Lung (tissue), 12 donors: ENCODE data around the gene ANKRD66. TPM values are rescaled to one million over a fixed set of nuclear protein-coding genes. Genes with fewer than 3 reads are reported as not detected.

Experiments used
- ATAC-seq: fragments of 200-7000 bp; cut with Tn5 transposase; one replicate; pipeline ENCODE4 v1.9.1; 2020; ENCODE audit warnings: moderate number of reproducible peaks; ENCODE audit not compliant: insufficient read depth, low FRiP score
- DNase-seq, 3 donors: peaks; one replicate each; pipeline ENCODE4 v3.0.0-alpha.2; 2013 to 2017
- H3K27ac ChIP-seq, 2 donors: one replicate each; pipeline ENCODE4 v1.5.1; 2013; ENCODE audit warnings: mild to moderate bottlenecking in 2 of 2, moderate library complexity in 2 of 2, control low read depth in 1 of 2, inconsistent platforms in 1 of 2, low read depth in 1 of 2, low read length in 1 of 2
- H3K27me3 ChIP-seq, 3 donors: one replicate each; pipeline ENCODE4 v1.5.1; 2013; ENCODE audit warnings: low read length in 2 of 3; ENCODE audit not compliant: control insufficient read depth in 3 of 3, insufficient read depth in 3 of 3
- H3K36me3 ChIP-seq, 4 donors: one replicate each; pipeline ENCODE4 v1.5.1; 2013; ENCODE audit warnings: low read length in 4 of 4, mild to moderate bottlenecking in 1 of 4, moderate library complexity in 1 of 4; ENCODE audit not compliant: control insufficient read depth in 4 of 4, insufficient read depth in 4 of 4
- H3K4me1 ChIP-seq, 5 donors: one replicate each; pipeline ENCODE4 v1.5.1; 2013; ENCODE audit warnings: low read length in 5 of 5, mild to moderate bottlenecking in 2 of 5, moderate library complexity in 1 of 5; ENCODE audit not compliant: control insufficient read depth in 5 of 5, insufficient read depth in 5 of 5
- H3K4me3 ChIP-seq: one replicate; pipeline ENCODE4 v1.5.1; 2013; ENCODE audit warnings: mild to moderate bottlenecking, control low read depth, moderate library complexity
- H3K9ac ChIP-seq, 2 donors: one replicate each; pipeline ENCODE4 v1.5.1; 2013; ENCODE audit warnings: low read length in 2 of 2, control low read depth in 1 of 2; ENCODE audit not compliant: insufficient read depth in 1 of 2
- H3K9me3 ChIP-seq, 4 donors: one replicate each; pipeline ENCODE4 v1.5.1; 2013; ENCODE audit warnings: low read length in 3 of 4, mild to moderate bottlenecking in 1 of 4, moderate library complexity in 1 of 4; ENCODE audit not compliant: control insufficient read depth in 4 of 4, insufficient read depth in 3 of 4
- WGBS, 2 donors: extraction: QIAGEN DNeasy Blood & Tissue Kit; methylation state at CpG; one replicate each; pipeline ENCODE4 v1.1.7; 2013; 5-methylcytosine and 5-hydroxymethylcytosine counted together
- polyA plus RNA-seq, 2 donors: library from polyadenylated mRNA; stranded (reverse); fragments of 200-250 nt; gene quantifications; one replicate each; pipeline ENCODE4 v1.2.1, GENCODE V29; 2013
- total RNA-seq, 2 donors: library from RNA; depleted of rRNA in 1 of 2; stranded (reverse); fragments of >200 nt in 1 of 2; gene quantifications; one replicate each; pipeline ENCODE4 v1.2.1, GENCODE V29; 2014 to 2021
- TF ChIP-seq, protein P1 (sequence below): IDR thresholded peaks from 2 replicates; pipeline ENCODE4 v1.5.1; 2012; ENCODE audit warnings: mild to moderate bottlenecking; ENCODE audit errors: control extremely low read depth, extremely low read depth
- donor health status: control.
- donor health status: control.
- donor health status: Bipolar disorder and iron deficiency.
- donor health status: healthy.
- donor health status: DM: yes; HTN: yes; CAD: no.

ANKRD66 gene
- total and polyA plus RNA-seq, 4 donors = 5.1 to 12.4 (median 8.4) TPM

DNA sequence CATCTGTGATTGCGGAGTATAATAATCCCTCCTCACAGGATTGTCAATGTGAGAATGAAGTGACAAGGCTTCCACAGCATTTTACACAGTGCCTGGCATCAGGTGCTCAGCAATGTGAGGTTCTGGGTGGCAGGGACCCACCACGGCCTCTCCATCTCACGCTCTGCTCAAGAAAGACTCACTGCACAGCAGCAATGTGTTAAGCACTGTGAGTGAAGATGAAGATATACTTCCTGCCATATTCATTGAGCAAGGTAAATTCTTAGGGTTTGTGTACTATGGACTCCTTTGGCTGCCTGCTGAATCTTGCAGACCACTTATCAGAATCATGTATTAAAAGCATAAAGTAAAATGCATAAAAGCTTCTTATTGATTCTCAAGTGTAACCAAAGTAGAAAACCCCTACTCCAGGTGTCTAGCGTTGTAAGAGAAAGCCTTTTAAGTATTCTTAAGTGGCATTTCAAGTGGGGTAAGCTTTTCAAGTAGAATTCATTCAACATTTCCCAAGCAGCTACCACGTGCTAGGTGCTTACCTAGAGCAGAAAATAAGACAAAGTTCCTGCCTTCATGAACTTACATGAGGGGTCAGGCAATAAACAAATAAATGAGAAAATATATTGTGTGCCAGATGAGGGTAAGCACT, 29.5 kb downstream of the ANKRD66 start:
- H3K9ac ChIP-seq = no peak overlapping the region
- DNase-seq (peak in 2 of 3 donors; percentile 64 to 82), ATAC-seq (peak; percentile 25)
- WGBS, 2 donors = 71 to 87% methylated on average over 5 of the region's 5 CpGs
- peaks cover 0 to 10% (median 0%) of the 10 kb centered on the region in 3 donors for H3K27me3 ChIP-seq
- H3K36me3 ChIP-seq = no peaks in the 10 kb centered on the region
- TF ChIP-seq, protein P1, sequence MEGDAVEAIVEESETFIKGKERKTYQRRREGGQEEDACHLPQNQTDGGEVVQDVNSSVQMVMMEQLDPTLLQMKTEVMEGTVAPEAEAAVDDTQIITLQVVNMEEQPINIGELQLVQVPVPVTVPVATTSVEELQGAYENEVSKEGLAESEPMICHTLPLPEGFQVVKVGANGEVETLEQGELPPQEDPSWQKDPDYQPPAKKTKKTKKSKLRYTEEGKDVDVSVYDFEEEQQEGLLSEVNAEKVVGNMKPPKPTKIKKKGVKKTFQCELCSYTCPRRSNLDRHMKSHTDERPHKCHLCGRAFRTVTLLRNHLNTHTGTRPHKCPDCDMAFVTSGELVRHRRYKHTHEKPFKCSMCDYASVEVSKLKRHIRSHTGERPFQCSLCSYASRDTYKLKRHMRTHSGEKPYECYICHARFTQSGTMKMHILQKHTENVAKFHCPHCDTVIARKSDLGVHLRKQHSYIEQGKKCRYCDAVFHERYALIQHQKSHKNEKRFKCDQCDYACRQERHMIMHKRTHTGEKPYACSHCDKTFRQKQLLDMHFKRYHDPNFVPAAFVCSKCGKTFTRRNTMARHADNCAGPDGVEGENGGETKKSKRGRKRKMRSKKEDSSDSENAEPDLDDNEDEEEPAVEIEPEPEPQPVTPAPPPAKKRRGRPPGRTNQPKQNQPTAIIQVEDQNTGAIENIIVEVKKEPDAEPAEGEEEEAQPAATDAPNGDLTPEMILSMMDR = no peak
- H3K27ac ChIP-seq = no peak overlapping the region
- H3K9me3 ChIP-seq = no peaks in the 10 kb centered on the region
- H3K4me3 ChIP-seq = no peak overlapping the region
- H3K4me1 ChIP-seq = peaks cover 0 to 3% (median 0%) of the 10 kb centered on the region in 5 donors

DNA sequence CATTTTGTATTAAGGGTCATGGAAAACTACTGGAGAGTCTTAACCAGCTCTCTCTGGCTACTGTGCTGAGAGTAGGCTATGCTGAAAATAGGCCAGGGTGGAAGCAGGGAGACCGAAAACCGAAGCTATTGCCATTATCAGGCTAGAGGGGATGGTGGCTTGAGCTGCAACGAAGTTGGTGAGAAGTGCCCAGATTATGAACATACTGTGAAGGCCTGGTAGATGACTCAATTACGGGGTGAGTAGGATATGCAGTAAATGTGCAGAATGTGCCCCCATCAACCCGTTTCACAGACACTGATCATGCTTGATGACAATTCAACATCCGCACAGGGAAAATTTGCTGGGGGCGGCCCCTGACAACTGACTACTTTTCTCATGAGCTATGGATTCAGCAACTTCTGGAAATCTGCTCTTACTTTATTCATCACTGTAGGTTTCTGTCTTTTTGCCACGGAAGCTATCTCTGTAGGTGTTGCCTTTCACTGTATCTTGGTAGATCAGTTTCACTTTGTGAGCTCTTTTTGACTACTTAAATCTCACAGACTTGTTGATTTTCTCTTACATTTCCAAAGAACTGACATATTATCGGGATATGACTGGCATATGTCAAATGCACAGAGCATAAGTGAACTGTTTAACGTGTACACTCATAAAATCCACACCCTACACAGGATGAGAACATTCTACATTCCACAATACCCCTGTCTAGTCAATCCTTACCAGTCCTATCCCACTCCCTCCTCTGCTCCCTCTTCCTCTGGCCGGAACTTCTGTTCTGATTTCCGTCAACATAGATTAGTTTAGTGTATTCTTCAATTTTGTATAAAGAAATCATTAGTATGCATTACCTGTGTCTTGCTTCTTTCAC, 31.0 kb downstream of the ANKRD66 start:
- 89% methylated on average over 12 of the region's 12 CpGs for WGBS, 2 donors
- H3K9ac ChIP-seq = no peak overlapping the region
- H3K27ac ChIP-seq = no peak overlapping the region
- ATAC-seq (no peak), DNase-seq (no peak)
- H3K27me3 ChIP-seq = peaks cover 0 to 10% (median 0%) of the 10 kb centered on the region in 3 donors
- TF ChIP-seq, protein P1 = no peak
- H3K36me3 ChIP-seq = no peaks in the 10 kb centered on the region
- no peak overlapping the region for H3K4me3 ChIP-seq
- H3K9me3 ChIP-seq = no peaks in the 10 kb centered on the region
- H3K4me1 ChIP-seq = peaks cover 0 to 2% (median 0%) of the 10 kb centered on the region in 5 donors

DNA sequence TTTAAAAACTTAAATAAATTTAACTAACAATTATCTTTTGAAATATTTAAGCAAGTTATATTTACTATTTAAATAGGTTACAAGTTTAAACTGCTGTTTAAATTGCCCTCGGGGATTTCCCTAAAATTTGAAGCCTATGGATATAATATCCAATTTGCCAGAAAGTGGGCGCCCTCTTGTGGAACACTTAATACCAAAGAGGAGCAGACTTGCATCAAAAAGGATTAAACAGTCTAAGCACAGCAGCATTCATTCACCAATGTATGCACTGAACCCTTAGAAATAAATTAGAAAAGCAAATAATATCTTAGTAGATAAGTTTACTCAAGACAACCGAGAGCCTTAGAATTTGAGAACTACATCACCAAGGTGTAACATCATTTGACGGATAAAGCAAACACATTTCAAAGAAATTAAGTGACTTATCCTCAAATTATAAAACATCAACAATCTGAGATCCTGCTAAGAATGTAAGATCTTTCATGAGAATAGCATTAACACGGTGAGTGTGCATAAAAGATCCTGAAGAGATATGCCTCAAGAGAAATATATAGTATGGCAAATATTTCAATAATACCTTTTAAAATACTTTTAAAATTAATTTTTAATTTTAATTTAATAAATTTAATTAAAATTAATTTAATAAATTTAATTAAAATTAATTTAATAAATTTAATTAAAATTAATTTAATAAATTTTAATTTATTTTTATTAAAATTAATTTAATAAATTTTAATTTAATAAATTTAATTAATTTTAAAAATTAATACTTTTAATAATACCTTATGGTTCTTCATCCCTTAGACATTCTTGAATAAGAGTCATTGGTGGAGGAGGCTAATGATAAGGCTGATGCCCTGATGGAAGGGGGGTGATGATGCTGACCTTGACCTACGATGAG, 35.0 kb downstream of the ANKRD66 start:
- 35 to 36% methylated on average over 6 of the region's 6 CpGs for WGBS, 2 donors
- Histone ChIP-seq H3K27ac (no peak overlapping the region), H3K4me3 (no peak overlapping the region), H3K4me1 (no peaks in the 10 kb centered on the region), H3K9me3 (no peaks in the 10 kb centered on the region), H3K27me3 (peaks cover 0 to 13% (median 0%) of the 10 kb centered on the region in 3 donors), H3K36me3 (no peaks in the 10 kb centered on the region), H3K9ac (no peak overlapping the region)
- DNase-seq = peak; percentile 66 to 87 (median 84)
- TF ChIP-seq, protein P1 = peak; percentile 41
- no peak for ATAC-seq
